HG02943 (cell line): Measurements from ENCODE around the gene RCN1.
"Not testable (repeated sequence)": the region's sequence is repeated elsewhere in the genome, so short reads cannot be mapped to it uniquely, and the experiment has no call there.

Experiments used
- ATAC-seq: cut with Tn5 transposase; IDR thresholded peaks from one replicate; pipeline ENCODE4 v1.9.1; 2021; ENCODE audit warnings: mild to moderate bottlenecking, low read depth, moderate library complexity; ENCODE audit not compliant: unreplicated experiment

RCN1 gene

DNA sequence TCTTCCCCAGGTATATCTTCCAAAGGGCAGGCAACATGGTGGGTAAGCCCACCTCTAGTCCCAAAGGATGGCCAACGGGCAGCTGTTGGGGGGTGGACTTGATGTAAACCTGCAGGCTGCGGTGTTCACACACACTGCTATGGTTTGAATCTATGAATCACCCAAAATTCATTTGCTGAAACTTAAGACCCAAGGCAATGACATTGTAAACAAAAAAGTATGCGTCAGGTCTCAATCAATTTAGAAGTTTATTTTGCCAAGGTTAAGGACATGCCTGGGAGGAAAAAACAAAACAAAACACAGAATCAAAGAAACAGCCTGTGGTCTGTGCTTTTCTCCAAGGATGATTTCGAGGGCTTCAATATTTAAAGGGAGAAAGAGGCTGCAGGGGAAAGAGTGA, 18.3 kb downstream of the RCN1 start:
- no peak for ATAC-seq

DNA sequence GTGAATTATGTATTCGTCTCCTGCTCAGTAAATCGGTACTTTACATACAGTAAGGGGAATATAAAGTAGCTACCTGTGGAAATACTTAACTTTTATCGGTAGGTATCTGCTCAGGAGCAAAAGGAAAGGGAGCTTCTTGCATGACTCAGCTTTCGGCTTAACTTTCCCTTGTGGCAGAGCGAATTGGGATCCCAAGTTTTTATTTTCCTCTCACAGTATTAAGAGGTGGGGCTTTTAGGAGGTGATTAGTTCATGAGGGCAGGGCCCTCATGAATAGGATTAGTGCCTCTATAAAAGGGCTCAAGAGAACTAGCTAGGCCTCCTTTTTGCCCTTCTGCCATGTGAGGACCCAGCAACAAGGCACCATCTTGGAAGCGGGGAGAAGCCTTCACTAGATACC, 18.7 kb downstream of the RCN1 start:
- ATAC-seq = no peak

DNA sequence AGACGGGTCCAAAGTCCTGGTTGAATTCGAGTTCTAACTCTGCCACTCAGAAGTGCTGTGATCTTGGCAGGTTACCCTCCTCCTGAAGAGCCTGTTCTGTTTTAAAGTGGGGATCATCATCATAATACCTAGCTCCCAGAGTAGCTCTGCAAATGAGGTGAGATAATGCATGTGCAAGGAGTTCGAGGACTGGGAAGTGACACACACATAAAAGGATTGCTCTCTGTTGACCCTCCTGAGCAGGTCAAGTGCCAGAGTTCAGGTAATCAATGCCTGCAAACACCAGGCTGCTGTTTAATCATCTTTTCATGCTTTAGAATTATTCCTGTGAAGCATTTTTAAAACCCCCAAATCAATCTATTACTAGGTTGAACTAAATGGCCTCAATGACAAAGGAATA, 19.9 kb downstream of the RCN1 start:
- no peak for ATAC-seq

DNA sequence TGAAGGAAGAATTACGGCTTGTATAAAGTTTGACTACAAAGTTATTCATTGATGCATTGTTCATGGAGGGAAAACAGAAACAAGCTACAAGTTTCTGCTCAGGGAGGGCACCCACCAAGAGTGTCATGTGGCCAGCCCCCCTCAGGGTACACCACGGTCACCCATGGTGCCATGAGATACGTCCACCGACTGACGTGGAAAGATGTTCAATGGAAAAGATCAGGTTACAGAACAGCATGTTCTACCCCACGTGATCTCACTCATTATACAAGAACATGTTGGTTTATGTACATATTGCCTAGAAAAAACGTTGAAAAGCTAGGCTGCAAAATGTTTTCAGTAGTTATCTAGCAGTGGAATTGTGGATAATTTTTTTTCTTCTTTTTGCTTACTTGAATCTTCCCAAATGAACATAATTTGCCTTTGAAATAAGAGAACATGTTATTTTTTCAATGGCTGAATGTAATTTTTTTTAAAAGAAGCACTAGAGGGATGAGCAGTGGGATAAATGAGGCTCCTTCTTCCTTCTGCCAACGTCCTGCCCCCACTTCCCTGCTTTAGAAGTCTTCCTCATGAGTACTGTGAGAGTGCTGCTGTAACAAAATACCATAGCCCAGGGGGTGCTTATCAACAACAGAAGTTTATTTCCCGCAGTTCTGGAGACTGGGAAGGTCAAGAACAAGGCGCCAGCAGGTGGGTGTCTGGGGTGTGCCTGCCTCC, 22.5 kb downstream of the RCN1 start:
- no peak for ATAC-seq

DNA sequence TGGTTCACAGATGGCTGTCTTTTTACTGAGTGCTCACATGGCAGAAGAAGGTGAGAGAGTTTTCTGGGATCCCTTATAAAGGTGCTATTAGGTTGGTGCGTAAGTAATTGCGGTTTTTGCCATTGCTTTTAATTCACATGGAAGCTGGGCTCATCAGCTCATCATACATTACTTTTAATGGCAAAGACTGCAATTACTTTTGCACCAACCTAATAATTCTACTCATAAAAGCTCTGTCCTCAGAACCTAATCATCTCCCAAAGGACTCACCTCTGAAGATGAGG, 23.0 kb downstream of the RCN1 start:
- no peak for ATAC-seq

DNA sequence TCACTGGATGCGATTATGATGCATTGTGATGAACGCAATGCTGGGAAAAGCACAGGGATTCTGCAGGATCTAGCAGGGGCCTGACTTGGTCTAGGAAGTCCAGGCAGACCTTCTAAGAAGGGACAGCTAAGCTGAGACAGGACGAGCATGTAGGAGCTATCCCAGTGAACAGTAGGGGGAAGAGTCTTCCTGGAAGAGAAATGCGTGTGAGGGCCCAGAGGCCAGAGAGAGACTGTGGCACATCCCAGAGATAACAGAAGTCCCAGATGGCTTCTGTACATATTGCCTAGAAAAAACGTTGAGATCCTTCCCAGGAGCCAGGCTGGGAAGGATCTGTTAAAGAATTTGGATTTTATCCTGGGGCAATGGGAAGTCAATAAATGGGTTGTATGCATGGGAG, 24.6 kb downstream of the RCN1 start:
- ATAC-seq = no peak

DNA sequence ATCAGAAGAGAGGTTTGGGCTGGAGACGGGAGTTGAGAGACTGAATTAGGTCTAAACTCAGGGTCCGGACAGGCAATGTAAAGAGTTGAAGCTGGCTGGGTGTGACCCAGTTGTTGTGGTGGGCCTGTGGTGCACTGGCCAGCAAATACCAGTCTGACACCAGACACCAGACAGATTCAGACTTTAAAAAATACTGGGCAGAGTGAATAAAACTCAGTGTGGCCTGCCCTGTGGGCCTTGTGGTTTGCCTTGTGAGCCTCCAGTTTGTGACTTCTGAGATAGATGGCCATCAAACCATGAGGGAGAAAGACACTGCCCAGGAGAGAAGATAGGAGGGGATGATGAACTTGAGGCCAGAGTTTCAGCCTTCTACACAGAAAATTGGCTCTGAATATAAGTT, 25.8 kb downstream of the RCN1 start:
- no peak for ATAC-seq

DNA sequence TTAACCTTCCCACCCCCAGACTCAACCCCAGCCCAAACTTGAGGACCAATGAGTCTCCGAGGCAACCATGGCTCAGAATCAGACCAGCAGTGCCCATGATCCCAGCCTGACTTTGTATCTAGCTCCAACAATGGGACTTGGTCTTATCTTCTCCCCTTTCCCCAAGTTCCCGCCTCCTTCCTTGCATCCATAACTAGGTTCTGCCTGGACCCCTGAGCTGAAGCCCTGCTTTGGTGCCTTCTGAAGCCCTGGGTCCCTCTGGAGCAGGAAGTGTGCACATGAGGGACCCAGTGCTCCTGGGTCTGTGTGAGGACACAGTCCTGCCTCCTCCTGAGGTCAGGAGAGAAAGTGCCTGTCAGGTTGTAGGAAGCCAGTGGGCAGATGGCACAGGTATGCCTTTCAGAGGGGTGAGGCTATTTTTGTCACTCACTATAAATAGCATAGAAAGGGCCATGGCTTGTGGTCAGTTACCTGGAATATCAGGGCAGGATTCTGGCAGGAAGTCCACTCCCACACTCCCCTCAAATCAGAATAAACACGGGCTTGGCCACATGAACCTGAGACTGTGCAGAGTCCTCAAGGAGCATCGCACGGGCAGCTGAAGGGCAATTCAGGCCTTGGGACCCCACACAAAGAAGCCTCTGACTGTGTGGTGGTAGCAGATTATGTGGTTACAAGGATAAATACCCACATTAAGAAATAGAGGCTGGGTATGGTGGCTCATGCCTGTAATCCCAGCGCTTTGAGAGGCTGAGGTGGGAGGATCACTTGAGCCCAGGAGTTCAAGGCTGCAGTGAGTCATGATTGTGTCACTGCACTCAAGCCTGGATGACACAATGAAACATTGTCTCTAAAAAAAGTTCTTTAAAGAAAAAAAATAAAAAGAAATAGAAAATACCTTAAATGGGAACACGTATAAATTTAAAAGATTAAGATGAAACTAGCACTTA, 27.4 kb downstream of the RCN1 start:
- ATAC-seq = no peak

DNA sequence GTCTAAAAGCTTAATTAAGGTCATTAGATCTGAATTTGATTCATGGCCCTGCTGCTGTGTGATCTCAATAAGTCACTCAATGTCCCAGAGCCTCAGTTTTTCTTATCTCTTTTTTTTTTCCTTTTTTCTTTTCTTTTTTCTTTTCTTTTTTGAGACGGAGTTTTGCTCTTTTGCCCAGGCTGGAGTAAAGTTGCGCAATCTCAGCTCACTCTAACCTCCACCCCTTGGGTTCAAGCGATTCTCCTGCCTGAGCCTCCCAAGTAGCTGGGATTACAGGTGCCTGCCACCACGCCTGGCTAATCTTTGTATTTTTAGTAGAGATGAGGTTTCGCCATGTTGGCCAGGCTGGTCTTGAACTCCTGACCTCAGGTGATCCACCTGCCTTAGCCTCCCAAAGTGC, 28.3 kb downstream of the RCN1 start:
- ATAC-seq = not testable (repeated sequence)

DNA sequence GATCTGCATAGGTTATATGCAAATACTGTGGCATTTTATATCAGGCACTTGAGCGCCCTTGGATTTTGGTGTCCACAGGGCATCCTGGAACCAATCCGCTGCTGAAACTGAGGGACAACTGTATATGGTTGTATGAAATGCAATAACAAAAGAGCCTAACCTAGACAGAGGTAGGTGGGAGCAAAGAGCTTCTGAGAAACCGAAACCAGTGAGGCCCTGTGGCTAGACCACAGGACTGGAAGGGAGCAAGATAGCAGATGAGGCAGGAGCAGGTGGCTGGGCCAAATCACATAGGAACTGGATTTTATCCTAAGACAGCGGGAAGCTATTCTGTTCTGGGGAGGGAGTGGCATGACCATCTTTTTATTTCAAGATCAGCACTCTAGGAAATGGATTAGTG, 30.1 kb downstream of the RCN1 start:
- no peak for ATAC-seq

DNA sequence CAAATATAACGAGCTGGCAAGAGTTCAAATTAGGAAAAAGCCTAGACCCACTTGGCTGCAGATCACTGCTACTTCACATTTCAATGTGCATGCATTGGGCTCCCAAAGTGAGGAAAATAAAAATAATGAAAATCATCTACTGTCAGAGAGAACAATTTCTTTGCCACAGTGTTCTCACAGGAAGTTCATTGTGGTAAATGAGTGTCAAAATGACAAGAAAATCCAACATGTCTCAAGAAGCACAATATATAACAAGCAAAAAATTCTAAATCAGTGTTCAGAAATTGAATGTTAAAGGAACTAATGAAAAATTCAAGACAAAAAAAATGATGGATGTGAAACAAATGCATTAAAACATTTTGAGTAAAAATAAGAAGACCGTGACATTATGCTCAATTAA, 31.3 kb downstream of the RCN1 start:
- no peak for ATAC-seq

DNA sequence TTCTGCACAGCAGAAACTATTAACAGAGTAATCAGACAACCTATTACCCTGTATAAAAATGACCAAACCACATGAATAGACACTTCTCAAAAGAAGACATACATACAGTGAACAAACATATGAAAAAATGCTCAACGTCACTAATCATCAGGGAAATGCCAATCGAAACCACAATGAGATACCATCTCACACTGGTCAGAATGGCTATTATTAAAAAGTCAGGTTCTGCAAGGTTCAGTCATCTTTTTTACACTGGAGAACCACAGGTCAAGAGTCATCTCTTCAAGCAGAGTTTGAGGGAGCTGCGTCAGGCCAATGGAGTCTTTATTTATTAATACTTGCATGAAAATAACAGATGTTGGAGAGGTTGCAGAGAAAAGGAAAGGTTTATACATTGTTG, 40.4 kb downstream of the RCN1 start:
- no peak for ATAC-seq

DNA sequence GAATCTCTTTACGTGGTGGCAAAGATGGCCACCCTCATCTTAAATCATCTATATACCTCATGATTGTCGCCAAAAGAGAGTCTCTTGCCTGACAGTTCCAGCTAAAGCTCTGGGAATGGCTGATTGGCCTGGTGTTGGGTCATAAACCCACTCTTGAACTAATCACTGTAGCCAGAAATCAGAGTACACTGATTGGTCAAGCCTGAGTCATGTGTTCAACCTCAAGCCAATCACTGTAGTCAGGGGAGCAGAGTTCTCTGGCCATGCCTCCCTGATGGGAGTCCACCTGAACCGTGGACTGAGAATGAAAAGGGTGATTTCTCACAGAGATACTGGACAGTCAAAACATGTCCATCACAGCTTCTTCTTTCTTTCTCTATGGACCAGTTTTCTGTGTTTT, 45.8 kb downstream of the RCN1 start:
- ATAC-seq = no peak

DNA sequence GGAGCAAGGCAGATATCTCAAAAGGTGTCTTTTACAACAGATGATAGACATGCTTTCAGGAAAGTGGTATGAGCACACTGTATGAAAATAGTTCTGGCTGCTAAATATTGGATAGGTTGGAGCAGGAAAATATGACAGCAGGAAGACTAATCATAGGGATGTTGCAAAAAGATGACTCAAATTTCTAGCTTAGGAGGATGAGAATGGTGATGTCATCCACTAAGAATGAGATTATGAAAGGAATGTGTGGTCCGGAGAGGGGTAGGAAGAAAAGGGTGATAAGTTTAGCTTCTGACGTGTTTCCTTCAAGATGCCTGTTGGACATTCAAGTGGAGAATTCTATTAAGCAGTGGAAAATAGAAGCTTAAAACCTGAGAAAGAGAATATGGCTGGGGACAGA, 46.4 kb downstream of the RCN1 start:
- no peak for ATAC-seq

DNA sequence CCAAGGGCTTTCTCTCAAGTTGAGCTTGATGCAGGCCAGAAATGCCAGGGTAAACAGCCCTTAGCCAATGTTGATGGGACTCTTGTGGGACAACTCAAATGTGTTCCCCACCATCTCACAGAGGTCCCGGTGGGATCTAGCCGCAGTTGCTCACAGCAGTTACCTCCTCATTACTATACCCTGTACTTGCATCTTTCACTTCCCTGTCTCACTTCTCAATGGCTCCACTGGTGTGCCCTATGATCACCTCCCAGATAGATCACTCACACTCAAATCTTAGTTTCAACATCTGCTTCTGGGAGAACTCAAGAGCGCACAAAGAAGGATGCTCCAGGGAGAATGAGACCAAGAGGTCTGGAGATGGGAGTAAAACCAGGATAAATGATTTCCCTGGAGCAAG, 47.0 kb downstream of the RCN1 start:
- no peak for ATAC-seq

DNA sequence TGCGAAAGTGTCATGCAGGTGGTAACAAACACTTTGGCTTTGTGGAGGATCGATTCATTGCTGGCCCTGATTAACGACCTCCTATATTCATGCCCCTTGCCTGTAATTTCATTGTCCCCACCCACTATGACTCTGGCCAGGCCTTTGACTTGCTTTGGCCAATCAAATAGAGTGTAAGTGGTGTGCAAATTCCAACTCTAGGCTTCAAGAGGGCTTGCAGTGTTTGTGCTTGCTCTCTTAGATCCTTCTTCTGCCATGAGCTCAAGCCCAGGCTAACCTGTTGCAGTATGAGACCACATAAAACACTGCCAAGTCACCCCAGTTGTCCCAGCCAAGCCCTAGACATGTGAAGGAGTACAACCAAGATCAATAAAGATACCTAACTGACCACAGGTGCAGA, 48.0 kb downstream of the RCN1 start:
- no peak for ATAC-seq

DNA sequence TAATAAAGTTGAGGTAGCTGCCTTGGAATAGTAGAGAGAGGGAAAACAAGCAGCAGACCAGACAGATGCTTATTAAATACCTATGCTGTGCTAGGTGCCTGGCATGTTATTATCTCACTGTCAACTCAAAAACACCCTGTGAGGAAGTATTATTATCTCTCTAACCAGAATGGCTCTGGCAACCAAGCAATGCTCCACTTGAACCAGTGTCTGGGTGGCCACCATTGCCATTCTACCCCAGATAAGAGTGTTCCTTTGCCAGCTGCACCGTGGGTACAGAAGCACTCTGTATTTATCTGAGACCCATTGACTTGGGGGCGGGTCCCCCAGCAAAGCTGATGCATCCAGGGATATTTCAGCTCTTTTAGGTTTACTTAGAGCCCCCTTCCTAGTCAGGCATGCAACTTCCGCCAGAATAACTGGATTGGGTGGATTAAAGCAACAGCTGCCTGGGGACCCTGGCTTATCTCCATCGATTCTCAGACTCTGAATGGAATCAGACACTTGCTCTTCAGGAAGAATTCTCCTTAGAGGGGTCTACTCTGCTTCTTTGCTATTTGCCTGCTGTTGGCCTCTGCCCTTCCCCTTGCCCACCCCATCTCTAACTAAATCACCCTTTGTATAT, 49.1 kb downstream of the RCN1 start:
- ATAC-seq = no peak

DNA sequence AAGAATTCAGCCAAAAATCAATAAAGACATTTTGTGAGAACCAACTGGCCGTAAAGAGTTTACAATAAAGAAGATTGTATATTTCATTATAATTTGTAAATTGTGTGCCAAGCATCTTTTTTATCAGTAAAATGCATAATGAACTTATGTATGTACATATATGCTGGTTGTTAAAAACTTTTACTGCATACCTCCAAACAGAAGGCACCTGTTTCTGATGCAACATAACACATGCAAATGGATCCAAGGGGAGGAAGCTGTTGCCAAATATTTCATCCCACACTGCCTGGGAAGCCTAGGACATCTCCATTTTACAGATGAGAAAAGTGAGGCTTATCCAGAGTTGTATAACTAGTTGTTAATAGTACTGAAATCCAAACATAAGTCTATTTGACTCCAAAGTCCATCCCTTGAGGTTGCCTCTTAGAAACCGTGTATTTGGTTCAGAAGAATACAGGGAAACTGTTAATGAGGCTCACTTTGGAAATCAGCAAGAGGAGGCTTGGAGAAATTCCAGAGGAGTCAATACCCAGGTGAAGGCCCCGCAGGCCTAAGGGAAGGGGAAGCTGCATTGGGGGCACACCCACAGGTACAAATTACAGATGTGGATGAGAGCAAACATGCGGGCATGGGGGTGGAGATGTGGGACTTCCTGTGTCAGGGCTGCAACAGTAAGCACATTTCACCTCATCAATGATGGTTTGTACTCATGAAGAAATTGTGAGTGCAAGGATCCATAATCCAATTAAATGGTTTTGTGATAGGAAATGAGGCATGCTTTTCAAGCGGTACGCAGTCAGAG, 51.1 kb downstream of the RCN1 start:
- no peak for ATAC-seq

DNA sequence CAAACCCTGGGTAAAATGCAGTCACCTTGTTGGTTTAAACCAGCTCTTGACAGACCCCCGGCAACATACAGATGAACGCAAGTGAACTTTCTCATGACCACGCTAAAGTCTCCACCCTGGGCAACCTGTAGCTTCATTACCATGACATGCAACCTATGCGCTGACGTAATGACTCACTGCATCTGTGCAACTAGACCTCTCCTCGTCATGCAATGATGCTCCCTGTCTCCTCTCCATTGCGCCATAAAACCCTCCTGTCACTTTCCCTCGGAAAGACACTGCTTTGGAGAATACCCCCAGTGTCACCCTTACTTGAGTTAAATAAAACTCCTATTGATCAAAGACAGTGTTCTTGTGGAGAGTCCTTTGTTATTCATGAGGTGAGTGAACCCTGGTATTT, 52.5 kb downstream of the RCN1 start:
- no peak for ATAC-seq

DNA sequence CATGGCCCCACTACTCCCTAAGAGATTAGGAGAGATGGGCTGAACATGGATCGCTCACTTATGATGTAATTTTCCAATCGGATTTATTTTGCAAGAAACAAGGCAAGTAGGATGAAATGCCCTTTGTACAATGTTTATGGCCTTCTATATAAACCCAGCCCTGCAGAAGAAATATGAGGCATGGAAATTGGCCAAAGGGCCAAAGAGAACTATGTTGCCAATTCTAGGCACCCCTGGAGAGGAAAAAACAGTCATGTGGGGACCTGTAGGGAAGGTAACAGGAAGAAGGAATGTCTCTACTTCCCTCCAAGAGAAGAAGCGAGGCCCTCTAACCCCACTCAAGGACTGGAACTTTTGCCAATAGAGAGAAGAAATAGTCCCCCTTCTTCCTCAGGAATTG, 54.4 kb downstream of the RCN1 start:
- ATAC-seq = no peak

DNA sequence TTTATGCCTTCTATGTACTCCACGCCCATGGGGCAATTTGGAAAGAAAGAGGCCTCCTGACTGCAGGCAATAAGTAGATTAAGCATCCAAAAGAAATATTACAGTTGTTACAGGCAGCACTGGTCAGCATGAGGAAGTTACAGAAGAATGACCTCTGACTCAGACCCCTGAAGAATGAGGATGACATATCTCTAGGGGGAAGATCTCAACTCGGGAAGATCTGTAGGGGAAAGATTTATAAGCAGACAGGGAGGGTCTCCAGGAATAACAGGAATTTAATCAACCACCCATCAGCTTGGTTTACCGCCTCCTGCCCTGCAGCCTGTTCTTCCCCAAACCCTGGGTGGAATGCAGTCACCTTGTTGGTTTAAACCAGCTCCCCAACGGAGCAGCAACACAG, 58.0 kb downstream of the RCN1 start:
- ATAC-seq = no peak
